HUDEP-2 (cell line): ENCODE measurements around the gene DESI2.
A peak's percentile ranks its signal among the peaks of the same experiment; 100 is the strongest.

Source experiments
- DNase-seq, 76 experiments: peaks; one replicate each; lab custom pipeline; 2025; ENCODE audit not compliant: unreplicated experiment in 76 of 76; lab: John Stamatoyannopoulos, UW

Gene DESI2

GRCh38 chr1:244652623-244653438 is at the start of gene DESI2:
TSS of gene DESI2 (plus strand) at chr1:244653126. CDS start at chr1:244653314, 188 bp downstream.
- peak in 75 of 76 experiments; percentile 79 to 98 (median 94) for DNase-seq

DNA sequence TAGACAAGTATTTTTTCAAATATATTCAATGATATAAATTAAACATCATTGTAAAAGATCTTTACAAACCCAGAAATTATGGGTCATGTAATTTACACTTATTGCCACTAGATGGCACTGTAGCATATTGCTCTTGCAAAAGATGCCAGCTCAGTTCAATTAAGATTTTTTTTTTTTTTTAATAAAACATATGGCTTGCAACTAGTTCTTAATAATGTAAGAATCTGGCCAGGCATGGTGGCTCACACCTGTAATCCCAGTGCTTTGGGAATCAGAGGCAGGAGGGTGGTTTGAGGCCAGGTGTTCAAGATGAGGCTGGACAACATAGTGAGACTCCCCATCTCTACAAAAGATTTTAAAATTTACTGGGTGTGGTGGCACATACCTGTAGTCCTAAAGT is 49.4 kb upstream of the DESI2 start:
- DNase-seq, result peak in 7 of 76 experiments; percentile 1 to 19 (median 7)

DNA sequence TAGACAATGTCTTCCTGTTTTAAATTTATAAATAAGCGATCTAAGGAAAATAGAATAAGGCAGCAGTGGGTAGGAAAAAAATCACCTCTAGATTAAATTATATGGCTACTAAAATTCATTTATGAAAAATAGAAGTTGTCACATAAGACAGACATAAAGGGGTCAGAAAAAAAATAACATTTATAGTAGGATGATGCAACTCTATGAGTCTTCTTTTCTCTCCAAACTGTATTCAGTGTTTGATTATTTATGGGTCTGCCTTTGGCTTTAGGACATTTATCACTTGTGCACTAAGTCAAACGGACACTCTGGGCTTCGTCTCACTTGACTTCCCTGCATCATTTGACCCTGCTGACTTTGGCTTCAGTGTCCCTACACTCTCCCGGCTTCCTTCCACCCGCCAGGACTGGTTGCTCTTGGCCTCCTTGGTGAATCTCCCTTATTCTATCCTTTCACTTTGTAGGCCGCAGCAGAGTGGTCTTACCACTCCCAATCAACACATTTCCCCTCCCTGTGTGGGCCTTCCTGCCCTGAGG is 47.0 kb upstream of the DESI2 start:
- no peak for DNase-seq

GRCh38 chr1:244614113-244614836 is 38.7 kb upstream of the DESI2 start:
- DNase-seq, result peak in 1 of 76 experiments; percentile 1

DNA sequence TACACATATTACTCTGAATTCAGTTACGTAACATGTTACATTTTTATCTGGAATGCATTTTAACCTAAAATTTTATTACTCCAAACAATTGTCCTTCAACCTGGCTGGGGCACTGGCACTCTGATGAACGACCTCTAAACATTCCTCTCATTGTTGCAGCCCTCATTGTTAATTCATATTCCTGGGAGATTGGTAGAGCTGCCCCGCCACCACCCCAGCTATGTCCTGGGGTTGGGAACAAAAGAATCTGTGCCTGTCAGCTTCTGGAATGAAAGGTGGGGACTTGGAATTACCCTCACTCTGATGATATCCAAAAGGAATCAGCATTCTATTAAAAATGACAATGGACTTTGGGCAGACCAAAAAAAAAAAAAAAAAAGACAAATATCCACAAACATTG is 38.0 kb upstream of the DESI2 start:
- DNase-seq, result no peak

DNA sequence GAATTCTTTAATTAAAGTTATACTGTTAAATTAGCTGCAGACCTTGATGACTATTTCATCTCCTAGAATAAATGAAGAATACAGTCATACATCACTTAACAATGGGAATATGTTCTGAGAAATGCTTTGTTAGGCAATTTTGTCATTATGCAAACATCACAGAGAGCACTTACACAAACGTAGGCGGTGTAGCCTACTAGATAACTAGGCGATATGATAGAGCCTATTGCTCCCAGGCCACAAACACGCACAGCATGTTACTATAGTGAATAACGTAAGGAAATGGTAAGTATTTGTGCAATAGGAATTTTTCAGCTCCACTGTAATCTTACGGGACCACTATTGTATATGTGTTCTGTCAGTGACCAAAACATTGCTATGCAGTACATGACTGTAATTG is 37.6 kb upstream of the DESI2 start:
- DNase-seq, result no peak

DNA sequence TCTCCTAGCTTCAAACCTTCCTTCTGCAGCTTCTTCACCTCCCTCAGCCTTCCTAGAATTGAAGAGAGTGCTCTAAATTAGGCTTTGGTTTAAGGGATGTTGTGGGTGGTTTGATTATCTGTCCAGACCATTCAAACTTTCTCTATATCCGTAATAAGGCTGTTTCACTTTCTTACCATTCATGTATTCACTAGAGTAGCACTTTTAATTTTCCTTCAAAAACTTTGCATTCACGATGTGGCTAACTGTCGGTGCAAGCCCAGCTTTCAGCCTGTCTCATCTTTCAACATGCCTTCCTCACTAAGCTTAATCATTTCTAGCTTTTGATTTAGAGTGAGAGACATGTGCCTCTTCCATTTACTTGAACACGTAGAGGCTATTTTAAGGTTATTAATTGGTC is 26.2 kb upstream of the DESI2 start:
- DNase-seq, result no peak

DNA sequence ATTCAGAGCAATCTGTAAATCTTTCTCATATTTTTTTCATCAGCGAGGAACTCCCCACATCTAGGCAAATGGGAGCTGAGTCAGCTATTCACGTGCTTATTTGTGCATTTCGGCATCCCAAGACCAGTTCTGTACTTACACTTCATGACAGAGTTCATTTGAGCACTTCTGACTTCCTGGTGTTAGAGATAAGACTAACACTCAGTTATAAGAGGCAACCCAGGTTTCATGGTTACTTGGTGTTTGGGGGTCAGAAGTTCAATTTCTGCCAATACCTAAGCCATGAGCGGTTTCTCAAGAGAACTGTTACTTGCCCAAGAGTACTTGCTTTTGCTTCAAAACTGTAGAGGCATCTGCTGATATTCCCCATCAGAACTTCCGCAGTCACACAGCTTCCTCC is 24.1 kb upstream of the DESI2 start:
- no peak for DNase-seq

- no peak for DNase-seq
These were observed 19.8 kb upstream of the DESI2 start for GRCh38 chr1:244633140-244633539.

DNA sequence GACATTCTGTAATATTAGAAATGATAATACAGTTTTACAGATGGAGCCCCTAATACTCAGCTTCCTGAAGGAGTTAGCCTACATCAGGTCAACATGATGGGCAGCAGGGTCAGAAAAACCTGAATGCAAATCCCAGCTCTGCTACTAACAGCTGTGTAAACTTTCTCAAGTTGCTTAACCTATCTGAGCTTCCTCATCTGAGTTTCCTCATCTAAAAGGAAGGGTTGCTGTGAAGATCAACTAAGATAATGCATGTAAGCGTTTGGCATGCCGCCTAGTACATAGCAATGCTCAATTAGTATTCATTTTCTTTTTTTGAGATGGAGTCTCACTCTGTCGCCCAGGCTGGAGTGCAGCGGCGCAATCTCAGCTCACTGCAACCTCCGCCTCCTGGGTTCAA is 18.4 kb upstream of the DESI2 start:
- DNase-seq, result no peak

DNA sequence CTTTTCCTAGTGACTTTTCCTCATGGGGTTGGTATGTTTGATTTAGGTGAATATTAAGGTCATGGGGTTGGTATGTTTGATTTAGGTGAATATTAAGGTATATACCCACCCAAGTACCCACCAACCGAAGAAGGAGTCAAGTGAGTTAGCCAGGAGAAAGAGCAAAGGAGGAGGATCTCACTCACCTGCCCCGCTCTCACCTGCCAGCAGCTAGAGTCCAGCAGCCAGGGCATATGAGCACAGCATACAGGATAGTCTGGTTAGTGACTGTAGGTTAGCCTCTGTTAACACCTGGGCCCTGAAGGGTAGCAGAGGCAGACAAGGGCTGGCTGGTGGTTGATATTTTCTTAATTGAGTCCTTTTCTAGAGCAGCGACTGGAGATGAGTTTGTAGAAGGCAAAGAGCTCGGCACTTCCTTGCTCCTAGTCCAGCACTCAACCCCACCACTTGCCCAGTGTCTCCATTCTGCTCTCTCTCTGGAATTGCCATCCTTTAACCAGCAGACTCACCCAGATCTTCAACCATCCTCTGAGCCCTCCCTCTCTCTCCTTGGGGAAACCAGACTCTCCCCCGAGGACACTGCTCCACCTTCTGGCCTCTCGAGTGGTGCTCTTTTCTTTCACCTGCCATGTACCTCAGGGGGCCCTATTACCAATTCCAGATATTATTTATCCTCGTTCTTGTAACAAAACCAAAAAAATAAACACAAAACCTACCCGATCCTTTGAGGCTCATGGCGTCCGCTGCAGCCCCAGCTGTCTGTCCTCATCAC is 16.3 kb upstream of the DESI2 start:
- no peak for DNase-seq

GRCh38 chr1:244639561-244639960 is 13.4 kb upstream of the DESI2 start:
- DNase-seq, result no peak

- no peak for DNase-seq
These were observed 12.0 kb upstream of the DESI2 start for GRCh38 chr1:244640917-244641316.

- DNase-seq, result no peak
These were observed 10.4 kb upstream of the DESI2 start for GRCh38 chr1:244642526-244642925.

- DNase-seq, result no peak
These were observed 9.9 kb upstream of the DESI2 start for GRCh38 chr1:244642988-244643387.

DNA sequence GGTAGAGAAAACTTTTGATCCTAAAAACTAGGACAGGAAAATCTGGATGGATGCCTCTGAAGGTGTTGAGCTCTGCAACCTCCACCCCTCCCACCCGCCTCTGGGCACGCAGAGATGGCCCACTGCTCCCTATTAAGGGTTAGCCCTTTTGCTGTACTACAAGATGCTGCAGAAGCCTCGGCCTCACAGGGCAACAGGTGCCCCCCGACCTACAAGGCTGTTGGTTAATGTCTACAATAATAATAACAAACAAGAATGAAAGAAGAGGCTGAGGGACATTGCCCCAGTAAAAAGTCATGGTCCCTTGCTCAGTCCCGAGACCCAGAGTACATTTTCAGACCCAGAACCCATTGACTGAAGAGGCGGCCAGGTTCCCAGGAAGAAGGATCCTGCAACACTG is 7.5 kb upstream of the DESI2 start:
- DNase-seq, result no peak

GRCh38 chr1:244645890-244646289 is 7.0 kb upstream of the DESI2 start:
- DNase-seq, result no peak

GRCh38 chr1:244647819-244648218 is 5.1 kb upstream of the DESI2 start:
- DNase-seq, result no peak

GRCh38 chr1:244651956-244652622 is 837 bp upstream of the DESI2 start:
- DNase-seq, result no peak

DNA sequence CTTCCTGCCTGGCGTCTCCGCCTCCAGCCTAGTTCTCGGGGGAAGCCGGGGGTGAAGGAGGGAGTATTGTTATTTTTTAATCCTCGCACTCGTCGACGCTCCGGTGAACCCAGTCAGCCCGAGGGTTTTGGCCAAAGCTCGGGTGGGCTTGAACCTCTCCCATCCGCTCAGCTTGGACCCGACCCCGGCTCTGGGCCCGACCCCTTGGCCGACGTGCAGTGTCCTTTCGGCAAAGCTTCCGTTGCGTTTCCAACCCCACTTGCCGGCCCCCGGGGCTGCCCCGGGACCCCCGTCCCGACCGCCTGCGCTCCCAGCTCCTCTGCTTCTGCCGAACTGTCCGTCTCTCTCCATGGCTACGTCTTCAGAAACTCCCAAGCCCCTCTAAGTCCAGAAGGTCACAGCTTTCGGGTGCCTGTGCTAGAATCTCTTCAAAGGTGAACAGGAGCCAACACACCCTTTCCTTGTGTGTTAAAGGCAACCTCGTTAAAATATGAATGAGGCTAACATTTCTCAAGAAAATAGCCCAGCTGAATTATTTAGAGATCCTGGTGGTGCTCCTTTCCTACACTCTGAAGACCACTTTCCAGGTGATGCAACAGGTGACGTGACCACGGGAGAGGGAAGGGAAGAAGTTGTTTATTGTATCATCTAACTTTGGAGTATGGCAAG is 647 bp downstream of the DESI2 start:
- peak in 4 of 76 experiments; percentile 5 to 22 (median 18) for DNase-seq
